NAMALWA (cell line): ENCODE data around the gene DHPS.
A peak's percentile ranks its signal among the peaks of the same experiment; 100 is the strongest.
"Not testable (repeated sequence)": the region's sequence is repeated elsewhere in the genome, so short reads cannot be mapped to it uniquely, and the experiment has no call there.

Experiments used
- DNase-seq: peaks from one replicate; pipeline ENCODE4 v3.0.0-alpha.2; 2015; ENCODE audit warnings: low spot score

Gene DHPS

GRCh38 chr19:12705654-12706331, 24.1 kb upstream of the DHPS start:
- DNase-seq: no peak

- no peak for DNase-seq
These were observed 23.5 kb upstream of the DHPS start for GRCh38 chr19:12705169-12705568.

GRCh38 chr19:12703046-12703445, 21.4 kb upstream of the DHPS start:
- DNase-seq: peak; percentile 86

DNA sequence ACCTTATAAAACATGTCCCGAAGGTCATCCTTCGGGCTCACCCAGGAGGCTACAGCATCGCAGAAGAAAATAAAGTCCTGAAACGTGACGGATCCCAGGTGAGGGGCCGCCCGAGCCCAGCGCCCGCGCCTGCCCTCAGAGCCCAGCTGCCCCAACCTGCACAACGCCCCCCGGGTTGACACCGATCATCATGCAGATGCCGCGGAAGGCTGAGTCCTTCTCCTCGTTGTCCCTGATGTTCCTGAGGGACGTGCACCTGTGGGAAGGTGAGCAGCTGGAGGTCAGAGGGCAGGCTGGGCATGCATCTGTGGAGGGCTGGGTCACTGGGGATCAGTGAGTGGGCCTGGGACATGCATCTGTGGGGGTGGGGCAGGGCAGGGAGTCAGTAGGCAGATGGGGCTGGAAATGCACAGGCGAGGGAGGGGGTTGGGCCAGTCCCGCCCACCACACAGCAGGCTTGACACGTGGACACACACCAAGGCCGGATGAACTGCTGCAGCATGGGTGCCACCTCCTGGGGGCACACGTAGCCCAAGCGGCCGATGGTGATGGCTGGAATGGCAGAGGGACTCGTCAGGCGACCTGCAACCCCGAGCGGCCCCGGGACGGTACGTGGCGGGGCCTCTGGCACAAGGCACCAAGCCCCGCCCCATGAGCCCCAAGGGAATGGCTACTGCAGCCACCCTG, 20.1 kb upstream of the DHPS start:
- DNase-seq: no peak

DNA sequence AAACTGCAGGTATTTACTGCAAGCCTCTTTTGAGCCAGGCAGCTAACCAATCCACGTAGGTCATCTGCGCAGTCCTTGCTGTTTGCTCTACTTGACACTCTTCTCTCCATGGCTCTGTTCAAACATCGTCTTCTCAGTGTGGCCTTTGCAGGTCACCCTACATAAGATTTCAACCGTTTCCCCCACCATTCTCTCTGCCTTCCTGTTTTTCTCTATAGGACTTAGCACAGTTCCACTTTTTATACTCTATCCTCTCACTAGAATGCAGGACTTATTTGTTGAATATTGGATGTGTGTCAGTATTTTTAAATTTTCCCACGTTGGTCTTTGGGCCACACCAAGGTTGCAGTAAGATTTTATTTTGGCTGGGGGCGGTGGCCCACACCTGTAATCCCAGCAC, 16.5 kb upstream of the DHPS start:
- no peak for DNase-seq

GRCh38 chr19:12697425-12697824, 15.7 kb upstream of the DHPS start:
- DNase-seq: not testable (repeated sequence)

GRCh38 chr19:12696366-12697335, 15.0 kb upstream of the DHPS start, which contains the start of gene FBXW9:
Gene FBXW9, minus strand, starts transcription at chr19:12696631. Its CDS starts 50 bp downstream, at chr19:12696581.
- DNase-seq: peak; percentile 98

DNA sequence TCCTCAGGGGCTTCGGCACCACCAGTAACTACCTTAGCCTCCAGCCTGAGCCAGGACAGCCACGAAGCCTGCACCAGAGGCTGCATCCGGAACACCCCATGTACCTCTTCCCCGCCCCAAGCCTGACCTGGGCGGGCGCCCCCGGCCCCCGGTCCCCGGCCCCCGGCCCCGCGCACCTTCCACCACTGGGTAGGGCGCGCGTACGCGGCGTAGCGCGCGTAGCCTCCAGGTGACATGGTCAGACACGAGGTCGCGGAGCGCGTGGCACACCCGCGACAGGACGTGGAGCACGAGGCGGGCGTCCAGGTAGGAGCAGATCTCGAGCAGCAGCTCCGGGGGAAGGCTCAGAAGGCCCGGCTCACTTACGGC, 14.3 kb upstream of the DHPS start:
- DNase-seq: no peak

- no peak for DNase-seq
These were observed 13.8 kb upstream of the DHPS start for GRCh38 chr19:12695514-12695913.

GRCh38 chr19:12695096-12695495, 13.4 kb upstream of the DHPS start:
- DNase-seq: no peak

DNA sequence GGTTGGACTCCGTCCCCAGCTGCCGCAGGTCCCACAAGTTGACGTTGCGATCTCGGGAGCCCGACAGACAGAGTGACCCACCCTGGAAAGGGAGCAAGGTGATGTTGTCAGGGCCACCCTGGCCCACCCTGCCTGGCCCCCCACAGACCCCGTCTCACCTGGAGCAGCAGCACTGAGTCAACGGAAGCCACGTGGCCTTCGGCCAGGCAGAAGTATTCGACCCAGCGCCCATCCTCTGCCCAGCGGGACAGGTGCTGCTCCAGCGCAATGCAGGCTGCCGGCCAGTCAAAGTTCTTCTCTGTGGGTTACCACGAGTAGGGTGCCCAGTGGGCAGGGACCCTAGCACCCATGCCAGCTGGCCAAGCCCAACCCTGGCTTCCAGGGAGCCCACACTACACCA, 13.0 kb upstream of the DHPS start:
- DNase-seq: no peak

DNA sequence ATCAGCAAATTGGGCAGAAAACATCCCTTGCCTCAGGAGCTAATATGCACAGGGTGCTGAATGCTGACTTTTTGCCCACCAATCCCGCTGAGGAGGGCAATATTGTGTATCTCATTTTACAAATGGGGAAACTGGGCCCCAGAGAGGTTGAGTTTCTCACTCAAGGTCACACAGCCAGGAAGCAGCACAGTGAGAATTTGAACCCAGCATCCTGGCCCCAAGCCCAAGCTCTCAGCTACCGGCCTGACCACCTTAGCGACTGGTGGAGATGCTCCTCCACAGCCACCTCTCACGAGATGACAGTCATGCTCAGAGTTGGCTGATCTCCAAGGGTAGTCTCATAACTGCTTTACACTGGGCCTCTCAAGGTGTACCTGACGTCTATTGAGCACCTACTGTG, 11.3 kb upstream of the DHPS start:
- DNase-seq: no peak

GRCh38 chr19:12689581-12690216, 8.0 kb upstream of the DHPS start:
- no peak for DNase-seq

GRCh38 chr19:12689012-12689411, 7.3 kb upstream of the DHPS start:
- DNase-seq: no peak

- peak; percentile 33 for DNase-seq
These were observed 6.0 kb upstream of the DHPS start, which contains the start of gene GNG14 for GRCh38 chr19:12687496-12688196. Gene GNG14, plus strand, starts transcription at chr19:12687998. Its CDS starts 51 bp downstream, at chr19:12688049.

DNA sequence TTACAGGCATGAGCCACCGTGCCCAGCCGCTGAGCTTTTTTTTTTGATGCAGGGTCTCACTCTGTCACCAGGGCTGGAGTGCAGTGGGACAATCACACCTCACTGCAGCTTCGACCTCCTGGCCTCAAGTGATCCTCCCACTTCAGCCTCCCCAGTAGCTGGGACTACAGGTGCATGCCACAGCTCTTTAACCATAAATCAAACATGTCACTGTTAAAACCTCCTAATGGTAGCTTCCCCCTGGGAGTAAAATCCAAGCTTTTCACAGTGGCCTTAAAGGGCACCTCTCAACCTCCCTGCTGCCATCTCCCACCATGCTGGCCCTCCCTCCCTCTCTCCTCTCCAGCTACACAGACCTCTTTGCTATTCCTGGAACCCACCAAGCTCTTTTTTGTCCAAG, 4.2 kb upstream of the DHPS start:
- no peak for DNase-seq

GRCh38 chr19:12680034-12680433, 1.6 kb downstream of the DHPS start:
- no peak for DNase-seq

DNA sequence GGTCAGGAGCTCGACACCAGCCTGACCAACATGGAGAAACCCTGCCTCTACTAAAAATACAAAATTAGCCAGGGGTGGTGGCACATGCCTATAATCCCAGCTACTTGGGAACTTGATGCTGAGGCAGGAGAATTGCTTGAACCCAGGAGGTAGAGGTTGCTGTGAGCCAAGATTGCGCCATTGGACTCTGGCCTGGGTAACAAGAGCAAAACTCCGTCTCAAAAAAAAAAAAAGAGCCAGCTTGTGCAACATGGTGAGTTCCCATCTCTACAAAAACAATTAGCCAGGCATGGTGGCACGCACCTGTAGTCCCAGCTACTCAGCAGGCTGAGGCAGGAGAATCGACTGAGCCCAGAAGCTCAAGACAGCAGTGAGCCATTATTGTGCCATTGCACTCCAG, 3.6 kb downstream of the DHPS start:
- not testable (repeated sequence) for DNase-seq

- no peak for DNase-seq
These were observed 4.8 kb downstream of the DHPS start for GRCh38 chr19:12676928-12677327.

DNA sequence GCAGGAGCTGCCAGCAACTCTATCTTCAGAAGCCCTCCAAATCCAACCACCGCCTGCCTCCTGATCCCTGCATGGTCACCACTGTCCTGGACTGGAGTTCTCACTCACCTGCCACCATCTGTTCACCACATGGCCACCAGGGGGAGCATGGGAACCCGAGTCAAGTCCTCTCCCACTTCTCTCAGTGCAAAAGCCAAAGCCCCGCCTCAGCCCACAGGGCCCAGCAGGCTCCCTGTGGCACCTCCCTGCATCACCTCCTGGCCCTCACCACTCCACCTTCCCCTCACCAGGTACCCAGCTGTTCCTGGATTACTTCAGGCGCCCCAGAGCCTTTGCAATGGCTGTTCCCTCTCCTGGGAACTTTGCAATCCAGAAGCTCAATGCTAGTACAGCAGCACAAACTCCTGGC, 5.3 kb downstream of the DHPS start:
- DNase-seq: peak; percentile 88

DNA sequence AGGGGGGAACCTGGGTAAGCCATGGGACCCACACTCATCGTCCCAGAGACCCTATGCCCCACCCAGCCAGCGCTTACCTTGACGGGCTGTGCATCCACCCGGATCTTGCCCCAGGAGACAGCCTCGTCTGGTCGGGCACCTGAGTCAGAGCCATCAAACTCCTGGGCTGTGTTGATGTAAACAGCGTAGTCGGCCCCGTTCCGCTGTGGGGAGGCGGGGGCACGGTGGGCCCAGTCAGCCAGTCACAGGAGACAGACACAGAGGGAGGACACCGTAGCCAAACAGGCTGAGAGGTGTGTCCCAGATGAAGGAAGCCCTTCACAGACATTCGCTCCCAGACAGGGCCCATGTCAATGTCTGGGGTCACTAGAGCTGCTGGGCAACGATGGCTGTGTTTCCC, 5.7 kb downstream of the DHPS start:
- no peak for DNase-seq
